ENCODE measurements around the gene SLC66A3.

The SLC66A3 gene

DNA sequence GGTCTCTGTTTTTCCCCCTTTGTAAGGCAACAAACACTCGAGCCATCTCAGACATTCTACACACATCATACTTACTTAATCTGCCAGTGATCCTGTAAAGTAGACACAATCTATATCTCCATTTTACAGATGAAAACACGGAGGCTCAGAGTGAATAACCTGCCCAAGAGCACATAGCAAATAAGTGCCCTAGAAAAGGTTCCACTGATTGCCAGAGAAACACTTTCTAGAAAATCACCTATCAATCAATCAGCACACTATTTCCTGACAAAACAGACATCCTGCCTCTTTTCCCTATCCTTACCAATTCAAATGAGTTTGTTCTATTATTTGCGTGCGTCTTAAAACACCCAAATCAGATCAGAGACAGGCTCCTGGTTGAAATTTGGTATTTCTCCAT lies 23.9 kb downstream of the SLC66A3 start:
- Histone ChIP-seq H3K36me3 (ENCODE audit: control insufficient read depth, insufficient read depth, low read length) (no peaks in the 10 kb centered on the region), H3K27me3 (replicated peaks; ENCODE audit: control insufficient read depth, insufficient read depth, low read length) (no peaks in the 10 kb centered on the region), H3K4me3 (replicated peaks; ENCODE audit: low read depth, low read length) (no peak overlapping the region)
- DNase-seq (ENCODE audit: extremely low read depth, insufficient read length), result no peak
- TF ChIP-seq, protein P1, sequence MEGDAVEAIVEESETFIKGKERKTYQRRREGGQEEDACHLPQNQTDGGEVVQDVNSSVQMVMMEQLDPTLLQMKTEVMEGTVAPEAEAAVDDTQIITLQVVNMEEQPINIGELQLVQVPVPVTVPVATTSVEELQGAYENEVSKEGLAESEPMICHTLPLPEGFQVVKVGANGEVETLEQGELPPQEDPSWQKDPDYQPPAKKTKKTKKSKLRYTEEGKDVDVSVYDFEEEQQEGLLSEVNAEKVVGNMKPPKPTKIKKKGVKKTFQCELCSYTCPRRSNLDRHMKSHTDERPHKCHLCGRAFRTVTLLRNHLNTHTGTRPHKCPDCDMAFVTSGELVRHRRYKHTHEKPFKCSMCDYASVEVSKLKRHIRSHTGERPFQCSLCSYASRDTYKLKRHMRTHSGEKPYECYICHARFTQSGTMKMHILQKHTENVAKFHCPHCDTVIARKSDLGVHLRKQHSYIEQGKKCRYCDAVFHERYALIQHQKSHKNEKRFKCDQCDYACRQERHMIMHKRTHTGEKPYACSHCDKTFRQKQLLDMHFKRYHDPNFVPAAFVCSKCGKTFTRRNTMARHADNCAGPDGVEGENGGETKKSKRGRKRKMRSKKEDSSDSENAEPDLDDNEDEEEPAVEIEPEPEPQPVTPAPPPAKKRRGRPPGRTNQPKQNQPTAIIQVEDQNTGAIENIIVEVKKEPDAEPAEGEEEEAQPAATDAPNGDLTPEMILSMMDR (IDR thresholded peaks at IDR 0.05; ENCODE audit: insufficient read depth, low read length, poor library complexity, severe bottlenecking), result no peak

GRCh38 chr2:11179899-11180298 lies 24.6 kb downstream of the SLC66A3 start:
- TF ChIP-seq, protein P1 (IDR thresholded peaks at IDR 0.05; ENCODE audit: insufficient read depth, low read length, poor library complexity, severe bottlenecking), result no peak
- DNase-seq (ENCODE audit: extremely low read depth, insufficient read length), result no peak
- Histone ChIP-seq H3K4me3 (replicated peaks; ENCODE audit: low read depth, low read length) (no peak overlapping the region), H3K36me3 (ENCODE audit: control insufficient read depth, insufficient read depth, low read length) (no peaks in the 10 kb centered on the region), H3K27me3 (replicated peaks; ENCODE audit: control insufficient read depth, insufficient read depth, low read length) (no peaks in the 10 kb centered on the region)

GRCh38 chr2:11180653-11181052 lies 25.4 kb downstream of the SLC66A3 start:
- no peak overlapping the region for H3K4me3 ChIP-seq (replicated peaks; ENCODE audit: low read depth, low read length)
- no peak for DNase-seq (ENCODE audit: extremely low read depth, insufficient read length)
- TF ChIP-seq, protein P1 (IDR thresholded peaks at IDR 0.05; ENCODE audit: insufficient read depth, low read length, poor library complexity, severe bottlenecking), result no peak
- no peaks in the 10 kb centered on the region for H3K27me3 ChIP-seq (replicated peaks; ENCODE audit: control insufficient read depth, insufficient read depth, low read length)
- H3K36me3 ChIP-seq (ENCODE audit: control insufficient read depth, insufficient read depth, low read length), result no peaks in the 10 kb centered on the region

DNA sequence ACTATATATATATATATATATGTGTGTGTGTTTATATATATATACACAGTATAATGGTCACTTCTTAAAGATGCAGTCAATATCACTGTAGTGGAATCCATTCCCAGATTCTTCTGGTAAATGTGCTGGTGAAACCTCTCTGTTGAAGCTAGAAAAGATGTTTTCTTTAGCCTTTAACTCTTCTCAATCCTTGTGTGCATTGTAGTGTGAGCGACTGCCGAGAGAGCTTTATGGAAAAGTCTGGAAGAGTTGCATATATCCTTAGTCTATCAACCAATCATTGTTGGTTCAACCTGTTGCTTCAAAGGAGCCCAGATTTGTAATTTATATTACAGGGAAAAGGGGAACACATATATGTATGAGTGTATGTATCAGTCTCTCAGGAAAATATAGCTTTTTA lies 27.7 kb downstream of the SLC66A3 start:
- H3K27me3 ChIP-seq (replicated peaks; ENCODE audit: control insufficient read depth, insufficient read depth, low read length), result no peaks in the 10 kb centered on the region
- no peaks in the 10 kb centered on the region for H3K36me3 ChIP-seq (ENCODE audit: control insufficient read depth, insufficient read depth, low read length)
- TF ChIP-seq, protein P1 (IDR thresholded peaks at IDR 0.05; ENCODE audit: insufficient read depth, low read length, poor library complexity, severe bottlenecking), result no peak
- no peak for DNase-seq (ENCODE audit: extremely low read depth, insufficient read length)
- H3K4me3 ChIP-seq (replicated peaks; ENCODE audit: low read depth, low read length), result no peak overlapping the region

GRCh38 chr2:11186145-11186544 lies 30.9 kb downstream of the SLC66A3 start:
- no peak for DNase-seq (ENCODE audit: extremely low read depth, insufficient read length)
- H3K4me3 ChIP-seq (replicated peaks; ENCODE audit: low read depth, low read length), result no peak overlapping the region
- H3K36me3 ChIP-seq (ENCODE audit: control insufficient read depth, insufficient read depth, low read length), result 0 out of 2 replicates have a peak, but pooled peaks cover 1% of the 10 kb centered on the region
- H3K27me3 ChIP-seq (replicated peaks; ENCODE audit: control insufficient read depth, insufficient read depth, low read length), result no peaks in the 10 kb centered on the region
- TF ChIP-seq, protein P1 (IDR thresholded peaks at IDR 0.05; ENCODE audit: insufficient read depth, low read length, poor library complexity, severe bottlenecking), result no peak

GRCh38 chr2:11187083-11187619 lies 31.9 kb downstream of the SLC66A3 start:
- H3K27me3 ChIP-seq (replicated peaks; ENCODE audit: control insufficient read depth, insufficient read depth, low read length), result no peaks in the 10 kb centered on the region
- no peak for DNase-seq (ENCODE audit: extremely low read depth, insufficient read length)

More at GRCh38 chr2:11187083-11187619, 31.9 kb downstream of the SLC66A3 start:
- H3K4me3 ChIP-seq (replicated peaks; ENCODE audit: low read depth, low read length), result no peak overlapping the region
- TF ChIP-seq, protein P1 (IDR thresholded peaks at IDR 0.05; ENCODE audit: insufficient read depth, low read length, poor library complexity, severe bottlenecking), result no peak
- H3K36me3 ChIP-seq (ENCODE audit: control insufficient read depth, insufficient read depth, low read length), result 0 out of 2 replicates have a peak, but pooled peaks cover 1% of the 10 kb centered on the region

Data from GM06990 (cell line).